ENCODE measurements around the gene CLIP2.
"Not testable (repeated sequence)": the region's sequence is repeated elsewhere in the genome, so short reads cannot be mapped to it uniquely, and the experiment has no call there.

Gene CLIP2

DNA sequence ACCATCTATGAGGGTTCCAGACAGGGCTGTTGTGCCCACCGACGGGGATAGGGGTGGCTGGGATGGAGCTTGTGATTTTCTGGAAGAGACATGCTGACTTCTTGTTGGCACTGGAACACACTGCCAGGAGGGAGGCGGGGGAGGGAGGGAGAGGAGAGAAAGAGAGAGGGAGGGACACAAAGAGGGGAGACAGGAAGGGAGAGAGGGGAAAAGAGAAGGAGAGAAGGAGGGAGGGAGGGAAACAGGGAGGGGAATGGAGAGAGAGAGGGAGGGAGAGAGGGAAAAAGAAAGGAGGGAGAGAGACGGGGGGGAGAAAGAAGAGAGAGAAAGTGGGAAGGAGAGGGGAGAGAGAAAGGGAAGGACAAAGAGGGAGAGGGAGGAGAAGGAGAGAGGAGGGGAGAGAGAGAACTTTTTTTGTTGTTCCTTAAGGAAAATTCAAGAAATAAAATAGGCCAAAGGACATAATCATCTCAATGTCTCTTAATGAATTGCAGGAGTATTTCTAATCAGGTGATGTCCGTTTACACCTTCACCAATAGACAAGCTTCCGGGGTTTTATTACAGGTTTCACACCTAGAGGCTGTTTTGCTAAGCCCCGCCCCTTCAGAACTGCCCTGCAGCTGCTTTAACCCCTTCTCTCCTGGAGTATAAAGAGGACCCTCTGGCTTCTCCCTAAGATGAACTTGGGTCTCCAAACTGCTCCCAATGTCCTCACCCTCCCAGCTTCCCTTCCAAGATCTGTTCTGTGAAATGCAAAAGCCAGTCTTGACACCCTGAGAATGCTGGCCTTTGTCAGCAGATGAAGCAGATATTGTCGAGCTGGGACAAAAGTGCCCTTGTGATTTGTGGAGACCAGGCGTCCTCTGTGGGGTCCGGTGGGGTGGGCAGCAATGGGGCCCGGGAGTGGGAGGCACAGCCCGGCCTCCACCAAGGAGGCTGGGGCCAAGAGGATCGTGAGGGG, 82.5 kb downstream of the CLIP2 start:
- FAIRE-seq (no peak), DNase-seq (ENCODE audit: low spot score) (no peak)

DNA sequence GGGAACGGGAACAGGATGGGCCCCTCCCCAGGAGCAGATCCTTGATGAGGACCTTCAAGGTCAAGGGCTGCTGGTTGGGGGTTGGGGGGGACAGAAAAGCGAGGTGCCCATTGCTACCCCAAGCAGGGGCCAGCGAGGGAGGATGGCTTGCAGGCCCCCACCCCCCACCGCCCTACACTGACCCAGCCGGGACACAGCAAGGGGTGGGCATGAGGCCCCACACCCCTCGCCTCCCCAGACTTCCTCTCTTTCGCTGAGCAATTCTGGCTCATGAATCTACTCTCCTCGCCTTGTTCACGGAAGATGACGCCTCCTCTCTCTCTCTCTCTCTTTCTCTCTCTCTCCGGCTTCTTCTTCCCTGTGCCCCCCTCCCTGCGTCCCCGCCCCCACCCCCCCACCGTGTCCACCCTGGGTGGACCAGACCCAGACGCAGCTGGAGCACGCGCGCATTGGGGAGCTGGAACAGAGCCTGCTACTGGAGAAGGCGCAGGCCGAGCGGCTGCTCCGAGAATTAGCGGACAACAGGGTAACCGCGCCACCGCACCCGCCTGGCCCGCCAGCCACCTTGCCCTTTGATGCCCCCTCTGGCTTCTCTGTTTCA, 83.4 kb downstream of the CLIP2 start:
- DNase-seq (ENCODE audit: low spot score) (no peak), FAIRE-seq (no peak)

GRCh38 chr7:74373536-74373935, 84.3 kb downstream of the CLIP2 start:
- DNase-seq (ENCODE audit: low spot score) (no peak), FAIRE-seq (no peak)

DNA sequence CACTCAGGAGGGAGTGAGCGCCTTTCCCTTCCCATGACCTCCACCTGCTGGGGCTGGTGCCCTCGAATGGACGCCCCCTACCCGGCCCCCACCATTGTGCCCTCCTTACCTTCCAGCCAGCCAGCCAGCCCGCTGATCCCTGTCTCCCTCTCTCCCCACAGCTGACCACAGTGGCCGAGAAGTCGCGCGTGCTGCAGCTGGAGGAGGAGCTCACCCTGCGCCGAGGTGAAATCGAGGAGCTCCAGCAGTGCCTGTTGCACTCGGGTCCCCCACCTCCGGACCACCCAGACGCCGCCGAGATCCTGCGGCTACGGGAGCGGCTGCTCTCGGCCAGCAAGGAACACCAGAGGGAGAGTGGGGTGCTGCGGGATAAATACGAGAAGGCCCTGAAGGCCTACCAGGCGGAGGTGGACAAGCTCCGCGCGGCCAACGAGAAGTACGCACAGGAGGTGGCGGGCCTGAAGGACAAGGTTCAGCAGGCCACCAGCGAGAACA, 86.6 kb downstream of the CLIP2 start:
- DNase-seq (ENCODE audit: low spot score) (no peak), FAIRE-seq (no peak)

- FAIRE-seq (no peak), DNase-seq (ENCODE audit: low spot score) (no peak)
These were observed 87.2 kb downstream of the CLIP2 start for GRCh38 chr7:74376256-74377036.

GRCh38 chr7:74379938-74380337, 90.7 kb downstream of the CLIP2 start:
- no peak for DNase-seq (ENCODE audit: low spot score)
- FAIRE-seq = no peak

DNA sequence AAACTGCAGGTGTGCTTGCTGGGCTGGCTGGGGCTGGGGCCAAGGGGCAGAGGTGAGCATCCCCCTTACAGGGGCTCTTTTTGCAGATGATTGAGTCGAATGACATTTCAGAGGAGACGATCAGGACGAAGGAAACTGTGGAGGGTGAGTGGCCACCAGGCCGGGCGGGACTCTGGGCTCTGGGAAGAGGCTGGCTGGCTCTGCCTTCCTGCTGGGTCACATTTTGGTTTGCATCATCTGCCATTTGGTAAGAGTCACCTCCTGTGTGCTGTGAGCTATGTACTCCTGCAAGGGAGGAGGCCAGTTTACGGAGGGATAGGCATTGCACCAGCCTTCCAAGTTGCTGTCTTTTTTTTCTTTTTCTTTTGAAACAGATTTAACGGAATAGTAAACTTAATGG, 91.5 kb downstream of the CLIP2 start:
- FAIRE-seq = no peak
- no peak for DNase-seq (ENCODE audit: low spot score)

DNA sequence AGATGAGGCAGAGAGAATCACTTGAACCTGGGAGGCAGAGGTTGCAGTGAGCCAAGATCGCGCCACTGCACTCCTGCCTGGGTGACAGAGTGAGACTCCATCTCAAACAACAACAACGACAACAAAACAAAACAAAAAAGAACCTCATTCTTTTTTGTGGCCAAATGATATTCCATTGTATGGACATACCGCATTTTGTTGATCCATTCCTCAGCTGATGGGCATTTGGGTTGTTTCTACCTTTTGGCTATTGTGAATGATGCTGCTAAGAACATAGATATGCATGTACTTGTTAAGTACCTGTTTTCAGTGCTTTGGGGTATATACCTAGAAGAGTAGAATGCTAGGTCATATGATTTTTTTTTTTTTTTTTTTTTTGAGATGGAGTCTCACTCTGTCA, 94.9 kb downstream of the CLIP2 start:
- FAIRE-seq; DNase-seq (ENCODE audit: low spot score): not testable (repeated sequence)

DNA sequence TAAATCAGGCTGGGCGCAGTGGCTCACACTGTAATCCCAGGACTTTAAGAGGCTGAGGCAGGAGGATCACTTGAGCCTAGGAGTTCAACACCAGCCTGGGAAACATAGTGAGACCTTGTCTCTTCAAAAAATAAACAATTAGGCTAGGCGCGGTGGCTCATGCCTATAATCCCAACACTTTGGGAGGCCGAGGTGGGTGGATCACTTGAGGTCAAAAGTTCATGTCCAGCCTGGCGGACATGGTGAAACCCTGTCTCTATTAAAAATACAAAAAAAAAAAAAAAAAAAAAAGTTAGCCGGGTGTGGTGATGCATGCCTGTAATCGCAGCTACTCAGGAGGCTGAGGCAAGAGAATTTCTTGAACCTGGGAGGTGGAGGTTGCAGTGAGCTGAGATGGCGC, 95.6 kb downstream of the CLIP2 start:
- FAIRE-seq; DNase-seq (ENCODE audit: low spot score): not testable (repeated sequence)

DNA sequence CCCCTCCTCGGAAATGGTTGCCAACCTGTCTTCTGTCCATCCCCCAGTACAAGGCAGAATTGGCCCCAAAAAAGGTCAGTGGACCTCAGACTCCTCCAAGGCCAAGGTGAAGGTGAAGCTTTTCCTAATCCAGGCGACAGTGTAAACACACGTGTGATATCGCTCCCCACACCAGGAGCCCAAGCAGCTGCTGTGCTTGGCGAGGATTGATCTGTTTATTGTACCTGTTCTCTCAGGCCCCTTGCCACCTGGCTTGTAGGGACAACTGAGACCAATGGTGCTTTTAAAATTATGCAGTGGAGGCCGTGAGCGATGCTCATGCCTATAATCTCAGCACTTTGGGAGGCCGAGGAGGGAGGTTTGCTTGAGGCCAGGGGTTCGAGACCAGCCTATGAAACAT, 98.4 kb downstream of the CLIP2 start:
- FAIRE-seq (no peak), DNase-seq (ENCODE audit: low spot score) (no peak)

GRCh38 chr7:74388880-74389415, 99.7 kb downstream of the CLIP2 start:
- FAIRE-seq = no peak
- DNase-seq (ENCODE audit: low spot score) = no peak

GRCh38 chr7:74393722-74394121, 104.5 kb downstream of the CLIP2 start:
- FAIRE-seq; DNase-seq (ENCODE audit: low spot score): not testable (repeated sequence)

- not testable (repeated sequence) for FAIRE-seq; DNase-seq (ENCODE audit: low spot score)
These were observed 105.4 kb downstream of the CLIP2 start for GRCh38 chr7:74394601-74395000.

- no peak for FAIRE-seq
- no peak for DNase-seq (ENCODE audit: low spot score)
These were observed 106.6 kb downstream of the CLIP2 start for GRCh38 chr7:74395745-74396311.

DNA sequence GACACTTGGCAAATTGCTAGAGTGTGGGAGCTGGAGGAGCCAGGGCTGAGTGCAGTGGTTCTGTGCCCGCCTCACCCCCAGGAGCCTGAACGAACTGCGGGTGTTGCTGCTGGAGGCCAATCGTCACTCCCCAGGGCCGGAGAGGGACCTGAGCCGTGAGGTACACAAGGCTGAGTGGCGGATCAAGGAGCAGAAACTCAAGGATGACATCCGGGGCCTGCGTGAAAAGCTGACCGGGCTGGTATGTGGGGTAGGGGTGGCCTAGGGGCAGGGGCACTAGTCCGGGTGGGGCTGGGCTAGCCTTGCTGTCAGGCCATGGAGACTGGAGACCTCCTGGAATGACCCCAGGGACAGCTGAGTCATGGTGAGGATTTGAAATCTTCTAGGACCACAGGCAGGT, 107.8 kb downstream of the CLIP2 start:
- DNase-seq (ENCODE audit: low spot score) (no peak), FAIRE-seq (no peak)

- FAIRE-seq = no peak
- no peak for DNase-seq (ENCODE audit: low spot score)
These were observed 109.2 kb downstream of the CLIP2 start for GRCh38 chr7:74398426-74398825.

GRCh38 chr7:74399006-74399405, 109.8 kb downstream of the CLIP2 start:
- no peak for FAIRE-seq
- no peak for DNase-seq (ENCODE audit: low spot score)

GRCh38 chr7:74400420-74401136, 111.4 kb downstream of the CLIP2 start:
- FAIRE-seq (no peak), DNase-seq (ENCODE audit: low spot score) (no peak)

DNA sequence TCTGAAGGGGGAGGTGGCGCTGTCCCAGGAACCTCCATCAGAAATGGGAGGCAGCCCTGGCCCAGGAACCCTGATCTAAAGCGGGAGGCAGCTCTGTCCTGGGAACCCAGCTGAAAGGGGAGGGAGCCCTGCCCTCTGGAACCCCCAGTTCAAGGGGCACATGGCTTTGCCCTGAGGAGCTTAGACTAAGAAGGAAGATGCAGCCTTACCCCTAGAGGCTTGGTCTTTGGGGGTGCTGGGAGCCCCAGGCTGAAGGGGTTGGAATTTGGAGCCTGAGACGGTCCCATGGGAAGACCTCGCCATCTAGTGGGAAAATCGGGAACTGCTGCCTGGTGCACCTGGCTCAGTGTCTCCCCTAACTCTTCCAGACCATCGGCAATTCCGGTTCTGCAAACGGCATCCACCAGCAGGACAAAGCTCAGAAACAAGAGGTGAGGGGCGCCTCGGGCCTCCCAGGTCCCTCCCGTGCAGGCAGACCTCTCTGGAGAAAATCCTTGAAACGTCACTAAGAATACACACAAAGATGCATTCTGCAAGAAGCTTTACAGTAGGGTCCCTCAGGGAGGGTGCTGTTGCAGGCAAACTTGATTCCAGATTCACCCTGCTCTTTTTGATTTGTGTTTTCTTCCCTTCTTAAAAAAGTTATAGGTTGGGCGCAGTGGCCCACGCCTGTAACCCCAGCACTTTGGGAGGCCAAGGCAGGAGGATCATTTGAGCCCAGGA, 112.1 kb downstream of the CLIP2 start:
- FAIRE-seq (no peak), DNase-seq (ENCODE audit: low spot score) (peak; percentile 78)

DNA sequence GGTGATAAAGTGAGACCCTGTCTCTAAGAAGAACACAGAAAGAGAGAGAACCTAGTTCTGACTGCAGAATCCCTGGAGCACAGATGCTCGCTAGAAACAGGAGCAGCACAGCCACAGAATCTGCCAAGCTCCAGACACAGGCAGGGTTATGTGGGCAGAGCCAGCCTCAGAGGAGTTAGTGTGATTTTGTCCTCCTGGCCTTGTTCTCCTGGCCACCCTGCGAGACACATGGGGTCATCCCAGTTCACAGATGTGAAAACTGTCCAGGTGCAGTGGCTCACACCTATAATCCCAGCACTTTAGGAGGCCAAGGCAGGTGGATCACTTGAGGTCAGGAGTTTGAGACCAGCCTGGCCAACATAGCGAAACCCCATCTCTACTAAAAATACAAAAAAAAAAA, 113.5 kb downstream of the CLIP2 start:
- not testable (repeated sequence) for DNase-seq (ENCODE audit: low spot score); FAIRE-seq

Measured in urothelium cell line (cell line).